HL-60 (cell line): ENCODE measurements around the gene FOXI2.

ENCODE experiments used
- DNase-seq, 2 experiments: peaks; one replicate each; pipeline ENCODE4 v3.0.0-alpha.2; 2010 to 2020; ENCODE audit warnings: low read depth in 1 of 2, low spot score in 1 of 2
- H3K27ac ChIP-seq: fragments of 250-450 bp; sonication (Bioruptor Pico); replicated peaks from 2 replicates; pipeline ENCODE4 v1.5.1; 2020; ENCODE audit warnings: mild to moderate bottlenecking, moderate library complexity
- H3K27me3 ChIP-seq: fragments of 250-450 bp; sonication (Bioruptor Pico); 2 replicates; pipeline ENCODE4 v1.5.1; 2021; ENCODE audit warnings: mild to moderate bottlenecking, moderate library complexity; ENCODE audit not compliant: insufficient read depth, poor library complexity, severe bottlenecking
- H3K4me3 ChIP-seq: replicated peaks from 2 replicates; pipeline ENCODE4 v1.5.1; 2011; ENCODE audit warnings: mild to moderate bottlenecking, control low read depth, low read length; ENCODE audit not compliant: insufficient read depth
- CTCF ChIP-seq: IDR thresholded peaks from one replicate; pipeline ENCODE4 v1.5.1; 2011; ENCODE audit warnings: low read length, control low read depth, inconsistent platforms; ENCODE audit not compliant: insufficient read depth
- GABPA ChIP-seq: IDR thresholded peaks from 2 replicates; pipeline ENCODE4 v1.6.1; 2012; ENCODE audit warnings: low read depth
- POLR2AphosphoS5 ChIP-seq: IDR thresholded peaks from 2 replicates; pipeline ENCODE4 v1.6.1; 2012; ENCODE audit warnings: low read depth
- SPI1 ChIP-seq: IDR thresholded peaks from 2 replicates; pipeline ENCODE4 v1.6.1; 2012; ENCODE audit warnings: low read depth, mild to moderate bottlenecking, borderline replicate concordance
- TF ChIP-seq, protein P1 (sequence below): IDR thresholded peaks from 2 replicates; pipeline ENCODE4 v1.6.1; 2012; ENCODE audit warnings: low read depth; ENCODE audit not compliant: insufficient replicate concordance

Gene FOXI2

GRCh38 chr10:127699311-127699710 is 37.7 kb upstream of the FOXI2 start:
- TF ChIP-seq, protein P1, sequence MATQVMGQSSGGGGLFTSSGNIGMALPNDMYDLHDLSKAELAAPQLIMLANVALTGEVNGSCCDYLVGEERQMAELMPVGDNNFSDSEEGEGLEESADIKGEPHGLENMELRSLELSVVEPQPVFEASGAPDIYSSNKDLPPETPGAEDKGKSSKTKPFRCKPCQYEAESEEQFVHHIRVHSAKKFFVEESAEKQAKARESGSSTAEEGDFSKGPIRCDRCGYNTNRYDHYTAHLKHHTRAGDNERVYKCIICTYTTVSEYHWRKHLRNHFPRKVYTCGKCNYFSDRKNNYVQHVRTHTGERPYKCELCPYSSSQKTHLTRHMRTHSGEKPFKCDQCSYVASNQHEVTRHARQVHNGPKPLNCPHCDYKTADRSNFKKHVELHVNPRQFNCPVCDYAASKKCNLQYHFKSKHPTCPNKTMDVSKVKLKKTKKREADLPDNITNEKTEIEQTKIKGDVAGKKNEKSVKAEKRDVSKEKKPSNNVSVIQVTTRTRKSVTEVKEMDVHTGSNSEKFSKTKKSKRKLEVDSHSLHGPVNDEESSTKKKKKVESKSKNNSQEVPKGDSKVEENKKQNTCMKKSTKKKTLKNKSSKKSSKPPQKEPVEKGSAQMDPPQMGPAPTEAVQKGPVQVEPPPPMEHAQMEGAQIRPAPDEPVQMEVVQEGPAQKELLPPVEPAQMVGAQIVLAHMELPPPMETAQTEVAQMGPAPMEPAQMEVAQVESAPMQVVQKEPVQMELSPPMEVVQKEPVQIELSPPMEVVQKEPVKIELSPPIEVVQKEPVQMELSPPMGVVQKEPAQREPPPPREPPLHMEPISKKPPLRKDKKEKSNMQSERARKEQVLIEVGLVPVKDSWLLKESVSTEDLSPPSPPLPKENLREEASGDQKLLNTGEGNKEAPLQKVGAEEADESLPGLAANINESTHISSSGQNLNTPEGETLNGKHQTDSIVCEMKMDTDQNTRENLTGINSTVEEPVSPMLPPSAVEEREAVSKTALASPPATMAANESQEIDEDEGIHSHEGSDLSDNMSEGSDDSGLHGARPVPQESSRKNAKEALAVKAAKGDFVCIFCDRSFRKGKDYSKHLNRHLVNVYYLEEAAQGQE, result no peak
- TF ChIP-seq GABPA (no peak), SPI1 (no peak), CTCF (no peak), POLR2AphosphoS5 (no peak)
- no peak for DNase-seq
- Histone ChIP-seq H3K4me3 (no peak overlapping the region), H3K27me3 (no peaks in the 10 kb centered on the region), H3K27ac (no peak overlapping the region)

GRCh38 chr10:127702271-127702670 is 34.7 kb upstream of the FOXI2 start:
- no peak overlapping the region for H3K4me3 ChIP-seq
- no peak for DNase-seq
- TF ChIP-seq POLR2AphosphoS5 (no peak), GABPA (no peak), CTCF (no peak), SPI1 (no peak)
- TF ChIP-seq, protein P1, result no peak
- H3K27ac ChIP-seq, result no peak overlapping the region
- H3K27me3 ChIP-seq, result no peaks in the 10 kb centered on the region

DNA sequence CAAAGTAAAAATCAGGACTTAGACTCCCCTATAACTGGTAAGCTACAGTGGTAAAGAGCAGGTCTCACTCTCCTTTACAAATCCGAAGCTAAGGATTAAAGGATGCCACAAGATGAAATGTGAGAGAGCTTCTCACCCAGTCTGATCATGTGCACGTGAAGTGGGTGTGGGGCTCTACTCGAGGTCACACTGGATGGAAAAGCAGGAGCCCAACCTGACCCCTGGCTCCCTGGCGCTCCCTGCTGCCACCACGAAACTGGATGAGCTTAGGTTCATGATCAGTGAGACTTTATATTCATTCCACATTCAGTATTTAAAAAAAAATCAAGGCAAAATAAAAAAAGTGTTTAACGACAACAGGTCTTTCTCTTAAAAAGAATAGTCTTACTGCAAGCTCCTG is 21.7 kb upstream of the FOXI2 start:
- Histone ChIP-seq H3K4me3 (no peak overlapping the region), H3K27me3 (no peaks in the 10 kb centered on the region), H3K27ac (no peak overlapping the region)
- no peak for TF ChIP-seq POLR2AphosphoS5
- TF ChIP-seq, protein P1, result no peak
- DNase-seq, result no peak
